Measurements from ENCODE around the gene DTHD1.
A peak's percentile ranks its signal among the peaks of the same experiment; 100 is the strongest.

DTHD1 gene

DNA sequence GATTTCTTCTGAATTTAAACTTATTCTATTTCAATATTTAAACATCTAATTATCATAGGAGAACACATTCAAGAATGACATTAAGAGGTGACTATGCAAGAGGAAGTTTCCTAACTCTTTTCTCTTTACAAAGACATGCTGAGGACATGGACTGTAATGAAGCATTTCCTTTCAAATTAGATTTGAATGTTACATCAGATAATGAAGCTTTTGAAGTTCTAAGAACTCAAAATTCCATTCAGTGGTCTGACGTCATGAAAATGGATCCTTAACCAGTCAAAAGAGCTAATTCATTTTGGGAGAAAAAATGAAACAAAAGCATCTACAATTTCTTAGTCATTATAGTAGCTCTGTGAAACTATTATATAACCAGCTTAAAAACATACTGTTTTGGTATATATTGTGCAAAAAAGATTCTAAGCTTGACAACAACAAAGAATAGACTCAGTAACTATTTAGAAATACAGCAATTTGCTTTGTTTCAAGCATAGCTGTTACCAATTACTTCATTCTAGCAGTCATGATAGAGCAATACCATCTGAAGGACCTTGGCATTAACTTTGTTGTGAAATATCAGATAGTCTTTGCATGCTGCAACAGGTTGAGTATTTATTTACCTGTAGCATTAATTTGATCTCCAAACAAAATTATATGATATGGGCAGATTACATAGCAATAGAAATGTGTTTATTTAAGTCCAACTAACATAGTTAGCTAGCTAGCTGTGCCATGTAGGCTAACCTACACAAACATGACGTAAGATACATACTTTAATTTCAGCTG lies 13.7 kb upstream of the DTHD1 start:
- ChIA-PET CTCF (interaction anchor here (0.8 to 3.8 kb wide), 15 partner anchors 9 to 75 kb away, joined by 3 to 24 read pairs (median 4); partner anchors contain the start of genes ARAP2 and DTHD1), POLR2A (no interaction called here)
- TF ChIP-seq, protein P1, sequence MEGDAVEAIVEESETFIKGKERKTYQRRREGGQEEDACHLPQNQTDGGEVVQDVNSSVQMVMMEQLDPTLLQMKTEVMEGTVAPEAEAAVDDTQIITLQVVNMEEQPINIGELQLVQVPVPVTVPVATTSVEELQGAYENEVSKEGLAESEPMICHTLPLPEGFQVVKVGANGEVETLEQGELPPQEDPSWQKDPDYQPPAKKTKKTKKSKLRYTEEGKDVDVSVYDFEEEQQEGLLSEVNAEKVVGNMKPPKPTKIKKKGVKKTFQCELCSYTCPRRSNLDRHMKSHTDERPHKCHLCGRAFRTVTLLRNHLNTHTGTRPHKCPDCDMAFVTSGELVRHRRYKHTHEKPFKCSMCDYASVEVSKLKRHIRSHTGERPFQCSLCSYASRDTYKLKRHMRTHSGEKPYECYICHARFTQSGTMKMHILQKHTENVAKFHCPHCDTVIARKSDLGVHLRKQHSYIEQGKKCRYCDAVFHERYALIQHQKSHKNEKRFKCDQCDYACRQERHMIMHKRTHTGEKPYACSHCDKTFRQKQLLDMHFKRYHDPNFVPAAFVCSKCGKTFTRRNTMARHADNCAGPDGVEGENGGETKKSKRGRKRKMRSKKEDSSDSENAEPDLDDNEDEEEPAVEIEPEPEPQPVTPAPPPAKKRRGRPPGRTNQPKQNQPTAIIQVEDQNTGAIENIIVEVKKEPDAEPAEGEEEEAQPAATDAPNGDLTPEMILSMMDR (IDR thresholded peaks at IDR 0.05; ENCODE audit: control extremely low read depth, extremely low read depth, low read depth, missing control alignments): no peak
- DNase-seq (ENCODE audit: extremely low spot score): no peak

DNA sequence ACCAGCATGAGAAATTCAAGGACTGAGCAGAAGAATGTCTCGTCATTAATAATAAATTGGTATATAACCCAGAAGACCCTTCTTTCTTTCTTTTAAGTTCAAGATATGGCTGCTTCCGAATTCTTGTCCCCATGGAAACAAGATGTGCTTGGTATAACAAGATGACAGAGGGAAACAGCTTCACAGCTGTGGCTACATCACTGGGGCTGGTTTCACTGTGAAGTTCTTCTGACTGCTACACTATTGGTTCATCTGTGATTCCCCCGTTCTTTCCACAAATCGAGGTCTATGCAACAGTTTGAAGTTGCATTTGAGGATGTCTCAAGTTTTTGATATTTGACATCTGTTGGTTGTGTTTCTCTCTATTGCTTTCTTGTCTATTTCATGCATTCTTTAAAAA lies 12.3 kb upstream of the DTHD1 start:
- CTCF ChIA-PET: interaction anchor here (0.6 to 3.9 kb wide), 5 partner anchors 10 to 63 kb away, joined by 3 to 24 read pairs (median 6); partner anchors contain the start of gene DTHD1
- TF ChIP-seq, protein P1 (IDR thresholded peaks at IDR 0.05; ENCODE audit: control extremely low read depth, extremely low read depth, low read depth, missing control alignments): no peak
- POLR2A ChIA-PET: no interaction called here
- no peak for DNase-seq (ENCODE audit: extremely low spot score)

DNA sequence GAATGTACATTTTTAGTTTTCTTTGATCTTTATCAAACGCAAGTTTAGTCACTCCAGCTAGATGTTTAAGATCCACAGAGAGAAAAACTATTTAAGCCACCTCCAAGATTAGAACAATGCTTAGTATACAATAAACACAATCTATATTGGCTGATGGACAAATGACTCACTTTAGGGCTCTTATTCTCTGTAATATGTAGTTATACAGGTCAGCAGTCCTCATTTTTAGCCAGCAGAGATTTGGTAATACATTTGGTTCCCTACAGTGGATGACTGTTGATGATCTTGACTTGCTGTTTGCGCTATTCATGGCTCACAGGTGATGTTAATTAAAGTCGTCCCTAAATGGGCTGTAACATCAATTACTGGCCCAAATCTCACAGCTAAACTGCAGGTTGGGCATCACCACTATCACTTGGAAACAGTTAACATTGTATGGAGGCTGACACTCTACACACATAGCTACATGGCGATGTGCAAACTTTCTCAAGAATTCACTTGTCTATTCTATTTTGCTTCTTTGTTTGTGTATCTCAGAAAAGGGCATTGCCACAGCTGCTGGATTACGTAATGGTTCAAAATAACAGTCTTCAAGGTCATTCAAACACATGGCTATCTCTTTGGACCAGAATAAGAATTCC lies 11.8 kb upstream of the DTHD1 start:
- TF ChIP-seq, protein P1 (IDR thresholded peaks at IDR 0.05; ENCODE audit: control extremely low read depth, extremely low read depth, low read depth, missing control alignments): no peak
- no peak for DNase-seq (ENCODE audit: extremely low spot score)
- POLR2A ChIA-PET: no interaction called here
- CTCF ChIA-PET: interaction anchor here (0.6 to 3.9 kb wide), 6 partner anchors 11 to 32 kb away, joined by 3 to 24 read pairs (median 4); partner anchors contain the start of gene DTHD1

DNA sequence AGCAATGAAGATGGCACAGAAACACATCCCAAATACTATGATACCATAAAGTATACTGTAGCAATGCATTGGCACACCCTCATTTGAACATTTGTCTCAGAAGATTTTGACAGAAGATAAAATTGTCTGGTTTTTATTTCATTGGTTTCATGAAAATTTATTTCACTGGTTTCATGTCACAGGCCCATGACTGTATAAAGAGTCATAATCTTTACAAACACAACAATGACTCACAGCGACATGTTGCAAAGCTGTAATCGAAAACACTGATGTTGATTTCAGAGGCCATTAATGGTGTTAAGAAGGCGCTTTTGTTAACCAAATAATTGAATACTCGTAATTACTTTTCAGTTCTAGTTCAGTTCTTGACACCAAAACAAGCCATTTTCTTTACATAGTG lies 8.1 kb upstream of the DTHD1 start:
- ChIA-PET POLR2A (no interaction called here), CTCF (interaction anchor here (3.9 kb wide), 1 partner anchor 8 kb away, joined by 13 read pairs; the partner anchor contains the start of gene DTHD1)
- TF ChIP-seq, protein P1 (IDR thresholded peaks at IDR 0.05; ENCODE audit: control extremely low read depth, extremely low read depth, low read depth, missing control alignments): no peak
- DNase-seq (ENCODE audit: extremely low spot score): no peak

DNA sequence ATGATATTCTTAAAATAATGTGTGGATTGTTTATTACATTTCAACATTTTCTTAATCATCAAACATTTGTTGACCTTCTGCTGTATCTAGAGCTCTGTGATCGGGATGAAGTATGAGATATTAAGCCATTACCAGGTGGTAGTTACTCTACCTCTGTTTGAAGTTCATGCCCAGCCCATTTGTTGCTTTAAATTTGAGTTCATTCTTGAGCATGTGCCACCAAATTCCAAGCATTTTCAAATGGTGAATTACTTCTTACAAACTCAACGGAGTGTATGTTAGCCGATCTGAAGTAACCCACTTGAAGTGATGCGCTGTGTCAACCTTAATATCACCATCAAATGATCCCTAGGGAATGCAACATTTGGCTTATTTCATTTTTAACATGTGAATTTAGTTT lies 7.3 kb upstream of the DTHD1 start:
- TF ChIP-seq, protein P1 (IDR thresholded peaks at IDR 0.05; ENCODE audit: control extremely low read depth, extremely low read depth, low read depth, missing control alignments): no peak
- DNase-seq (ENCODE audit: extremely low spot score): no peak
- CTCF ChIA-PET: interaction anchor here (1.3 kb wide), 1 partner anchor 18 kb away, joined by 4 read pairs; no protein-coding TSS in a partner anchor
- POLR2A ChIA-PET: no interaction called here

DNA sequence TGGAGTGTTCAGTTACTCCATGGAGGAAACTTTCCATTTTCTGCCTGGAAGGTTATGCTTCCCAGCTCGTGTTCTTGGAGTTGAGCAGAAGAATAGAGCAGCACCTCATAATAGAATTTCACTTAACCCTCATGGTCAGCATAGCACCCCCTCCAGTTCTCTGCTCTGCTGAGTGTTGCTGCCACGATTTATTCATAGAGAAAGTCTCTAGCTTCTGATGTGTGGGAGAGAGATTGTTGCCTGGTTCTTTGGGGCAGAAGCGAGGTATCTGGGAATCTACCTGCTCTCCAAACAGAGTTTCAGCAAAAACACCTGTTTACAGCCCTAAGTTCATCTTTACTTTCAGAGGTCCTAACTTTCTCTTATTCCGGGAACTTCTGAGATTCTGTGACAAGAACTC lies 3.9 kb upstream of the DTHD1 start:
- ChIA-PET CTCF (interaction anchor here (0.9 to 1.7 kb wide), 5 partner anchors 9 to 51 kb away, joined by 3 to 7 read pairs (median 3); no protein-coding TSS in a partner anchor), POLR2A (no interaction called here)
- DNase-seq (ENCODE audit: extremely low spot score): peak; percentile 30
- TF ChIP-seq, protein P1 (IDR thresholded peaks at IDR 0.05; ENCODE audit: control extremely low read depth, extremely low read depth, low read depth, missing control alignments): no peak
